Adrenal gland (tissue), 12 donors: Measurements from ENCODE around the gene INO80. TPM values are rescaled to one million over a fixed set of nuclear protein-coding genes. Genes with fewer than 3 reads are reported as not detected.
A peak's percentile ranks its signal among the peaks of the same experiment; 100 is the strongest.

Experiments used
- DNase-seq, 7 donors: peaks; one replicate each; pipeline ENCODE4 v3.0.0-alpha.2; 2019 to 2020
- H3K27ac ChIP-seq, 5 donors: fragments of 200-600 bp; sonication (generic) in 4 of 5; 1 replicate in 3 of 5; 2 replicates in 2 of 5; pipeline versions ENCODE4 v1.5.1 to v1.8.0; 2016 to 2020; ENCODE audit warnings: mild to moderate bottlenecking in 1 of 5
- H3K27me3 ChIP-seq: fragments of 200-600 bp; 2 replicates; pipeline ENCODE4 v1.8.0; 2021
- H3K36me3 ChIP-seq, 2 donors: fragments of 200-600 bp; replicated peaks in 1 of 2; 1 replicate in 1 of 2; 2 replicates in 1 of 2; pipeline versions ENCODE4 v1.5.1 to v1.8.0; 2018 to 2022
- H3K4me1 ChIP-seq, 2 donors: fragments of 200-600 bp; replicated peaks in 1 of 2; 1 replicate in 1 of 2; 2 replicates in 1 of 2; pipeline versions ENCODE4 v1.5.1 to v1.8.0; 2018 to 2021
- H3K4me3 ChIP-seq, 4 donors: fragments of 200-600 bp; sonication (generic) in 3 of 4; one replicate each; pipeline ENCODE4 v1.5.1; 2016 to 2018
- H3K9me3 ChIP-seq, 3 donors: fragments of 200-600 bp; sonication (generic) in 1 of 3; replicated peaks in 1 of 3; 1 replicate in 2 of 3; 2 replicates in 1 of 3; pipeline versions ENCODE4 v1.5.1 to v1.8.0; 2016 to 2021
- POLR2A ChIP-seq, 2 donors: fragments of 450-650 bp; IDR thresholded peaks; one replicate each; pipeline ENCODE4 v1.6.1; 2017; ENCODE audit warnings: antibody characterized with exemption in 2 of 2, mild to moderate bottlenecking in 2 of 2, moderate library complexity in 1 of 2
- WGBS, 4 donors: extraction: QIAGEN DNeasy Blood & Tissue Kit in 2 of 4; methylation state at CpG; one replicate each; pipeline versions ENCODE4 v1.1.5 to v1.1.7; 2013 to 2017; 5-methylcytosine and 5-hydroxymethylcytosine counted together
- intact Hi-C, 2 donors: fragments of 100-400 bp; cut with DNase I; formaldehyde crosslinking; loops; one replicate each; pipeline versions ENCODE4 v1.14.1 to v1.15.0; 2022 to 2023
- polyA plus RNA-seq, 3 donors: library from polyadenylated mRNA; stranded (reverse); fragments of 200-250 nt in 2 of 3; fragments of 350-450 nt in 1 of 3; fragmentation: Illumina TruSeq in 1 of 3; extraction: RNeasy Lipid Tissue Mini Kit (QIAGEN cat#74804) in 1 of 3; gene quantifications; one replicate each; pipeline ENCODE4 v1.2.3, GENCODE V29; 2013 to 2014
- total RNA-seq, 9 donors: library from RNA; depleted of rRNA in 4 of 9; stranded (reverse); fragments of >200 nt in 4 of 9; fragments of 120-200 nt in 1 of 9; fragmentation: NEBNext Ultra II Directional in 1 of 9; extraction: Animal tissue kit (Norgen Biotek cat#: 25700) in 1 of 9; gene quantifications; one replicate each; pipeline versions ENCODE4 v1.1.0 to v1.2.4, GENCODE V29; 2013 to 2023
- TF ChIP-seq, protein P1 (sequence below), 6 experiments: fragments of 450-650 bp in 4 of 6; fragments of 200-600 bp in 2 of 6; sonication (generic) in 1 of 6; IDR thresholded peaks; 1 replicate in 5 of 6; 2 replicates in 1 of 6; pipeline versions ENCODE4 v1.5.1 to v1.8.0; 2016 to 2021; ENCODE audit warnings: antibody characterized with exemption in 6 of 6, mild to moderate bottlenecking in 2 of 6, moderate library complexity in 1 of 6
- donor health status: healthy with polysubstance abuse.
- donor health status: Bipolar disorder and iron deficiency.
- donor health status: DM: yes; HTN: yes; CAD: no.
- donor health status: DM: no; HTN: no; CAD: no.
- donor health status: DM: no; HTN: no; CAD: no.
- donor health status: DM: yes; HTN: yes; CAD: no.

INO80 gene
- total and polyA plus RNA-seq, 12 donors = 5.4 to 25.0 (median 17.7) TPM

- peaks cover 1 to 6% of the 10 kb centered on the region in 2 donors for H3K4me1 ChIP-seq
- 90 to 98% (median 91%) methylated on average over 2 of the region's 2 CpGs for WGBS, 4 donors
- TF ChIP-seq POLR2A (IDR thresholded peaks at IDR 0.05) = no peak
- TF ChIP-seq, protein P1, sequence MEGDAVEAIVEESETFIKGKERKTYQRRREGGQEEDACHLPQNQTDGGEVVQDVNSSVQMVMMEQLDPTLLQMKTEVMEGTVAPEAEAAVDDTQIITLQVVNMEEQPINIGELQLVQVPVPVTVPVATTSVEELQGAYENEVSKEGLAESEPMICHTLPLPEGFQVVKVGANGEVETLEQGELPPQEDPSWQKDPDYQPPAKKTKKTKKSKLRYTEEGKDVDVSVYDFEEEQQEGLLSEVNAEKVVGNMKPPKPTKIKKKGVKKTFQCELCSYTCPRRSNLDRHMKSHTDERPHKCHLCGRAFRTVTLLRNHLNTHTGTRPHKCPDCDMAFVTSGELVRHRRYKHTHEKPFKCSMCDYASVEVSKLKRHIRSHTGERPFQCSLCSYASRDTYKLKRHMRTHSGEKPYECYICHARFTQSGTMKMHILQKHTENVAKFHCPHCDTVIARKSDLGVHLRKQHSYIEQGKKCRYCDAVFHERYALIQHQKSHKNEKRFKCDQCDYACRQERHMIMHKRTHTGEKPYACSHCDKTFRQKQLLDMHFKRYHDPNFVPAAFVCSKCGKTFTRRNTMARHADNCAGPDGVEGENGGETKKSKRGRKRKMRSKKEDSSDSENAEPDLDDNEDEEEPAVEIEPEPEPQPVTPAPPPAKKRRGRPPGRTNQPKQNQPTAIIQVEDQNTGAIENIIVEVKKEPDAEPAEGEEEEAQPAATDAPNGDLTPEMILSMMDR (IDR thresholded peaks at IDR 0.05) = no peak
- DNase-seq = no peak
- no peaks in the 10 kb centered on the region for H3K9me3 ChIP-seq
- H3K4me3 ChIP-seq = no peak overlapping the region
- H3K36me3 ChIP-seq = peaks cover 0 to 23% of the 10 kb centered on the region in 2 donors
- no peak overlapping the region for H3K27ac ChIP-seq
- intact Hi-C loops = no loop called here
- no peaks in the 10 kb centered on the region for H3K27me3 ChIP-seq
These were observed 109.6 kb downstream of the INO80 start for GRCh38 chr15:41006479-41006878.

DNA sequence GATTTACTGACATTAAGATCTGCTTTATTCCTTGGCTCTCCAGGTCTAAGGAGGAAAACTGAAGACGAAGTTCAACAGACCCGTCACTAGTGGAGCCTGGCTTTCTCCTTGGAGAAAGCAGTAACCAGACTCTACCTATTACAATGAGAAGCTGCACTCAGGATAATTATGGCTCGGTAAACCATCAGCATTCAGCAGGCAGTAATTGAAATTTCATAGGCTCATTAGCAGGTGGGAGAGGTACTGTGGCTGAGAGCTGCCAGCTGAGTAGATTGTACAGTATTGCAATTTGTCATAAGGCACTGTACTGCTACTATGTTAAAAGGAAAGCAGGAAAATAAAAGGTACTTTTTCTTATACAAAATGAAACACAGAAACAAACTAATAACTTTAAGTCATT is 111.6 kb downstream of the INO80 start:
- H3K4me1 ChIP-seq = peaks cover 5 to 14% of the 10 kb centered on the region in 2 donors
- H3K27ac ChIP-seq = no peak overlapping the region
- 80 to 93% (median 90%) methylated on average over 3 of the region's 3 CpGs for WGBS, 4 donors
- H3K9me3 ChIP-seq = no peaks in the 10 kb centered on the region
- H3K27me3 ChIP-seq = no peaks in the 10 kb centered on the region
- no peak for DNase-seq
- TF ChIP-seq POLR2A (IDR thresholded peaks at IDR 0.05) = no peak
- TF ChIP-seq, protein P1 (IDR thresholded peaks at IDR 0.05) = no peak
- intact Hi-C loops = no loop called here
- peaks cover 0 to 26% of the 10 kb centered on the region in 2 donors for H3K36me3 ChIP-seq
- no peak overlapping the region for H3K4me3 ChIP-seq

- H3K4me1 ChIP-seq = peaks cover 5 to 14% of the 10 kb centered on the region in 2 donors
- intact Hi-C loops = no loop called here
- H3K36me3 ChIP-seq = peaks cover 0 to 39% of the 10 kb centered on the region in 2 donors
- peak overlapping the region in 3 of 5 donors; percentile 1 to 43 (median 31) for H3K27ac ChIP-seq
- no peak for TF ChIP-seq POLR2A (IDR thresholded peaks at IDR 0.05)
- TF ChIP-seq, protein P1 (IDR thresholded peaks at IDR 0.05) = no peak
- no peaks in the 10 kb centered on the region for H3K27me3 ChIP-seq
- peak in 6 of 7 donors; percentile 52 to 70 (median 60) for DNase-seq
- no peak overlapping the region for H3K4me3 ChIP-seq
- no peaks in the 10 kb centered on the region for H3K9me3 ChIP-seq
- WGBS, 4 donors = 45 to 60% (median 54%) methylated on average over 5 of the region's 5 CpGs
These were observed 114.4 kb downstream of the INO80 start for GRCh38 chr15:41001524-41002214.

- Histone ChIP-seq H3K9me3 (no peaks in the 10 kb centered on the region), H3K27ac (no peak overlapping the region), H3K36me3 (peaks cover 0 to 45% of the 10 kb centered on the region in 2 donors), H3K4me3 (no peak overlapping the region), H3K4me1 (peaks cover 5 to 14% of the 10 kb centered on the region in 2 donors), H3K27me3 (no peaks in the 10 kb centered on the region)
- no peak for TF ChIP-seq POLR2A (IDR thresholded peaks at IDR 0.05)
- intact Hi-C loops = no loop called here
- WGBS, 4 donors = 94 to 97% (median 96%) methylated on average over 4 of the region's 4 CpGs
- DNase-seq = no peak
These were observed 116.9 kb downstream of the INO80 start for GRCh38 chr15:40999190-40999589.

- H3K36me3 ChIP-seq = peaks cover 0 to 43% of the 10 kb centered on the region in 2 donors
These were observed 120.4 kb downstream of the INO80 start for GRCh38 chr15:40995656-40996055.

More at GRCh38 chr15:40995656-40996055, 120.4 kb downstream of the INO80 start:
- Histone ChIP-seq H3K4me1 (peaks cover 5 to 10% of the 10 kb centered on the region in 2 donors), H3K27me3 (no peaks in the 10 kb centered on the region), H3K9me3 (no peaks in the 10 kb centered on the region), H3K4me3 (no peak overlapping the region), H3K27ac (no peak overlapping the region)
- no peak for DNase-seq
- no peak for TF ChIP-seq POLR2A (IDR thresholded peaks at IDR 0.05)
- TF ChIP-seq, protein P1 (IDR thresholded peaks at IDR 0.05) = no peak
- WGBS, 4 donors = 94 to 96% (median 96%) methylated on average over 3 of the region's 3 CpGs
- intact Hi-C loops = no loop called here
